ENCODE results near the gene RREB1. TPM values are rescaled to one million over a fixed set of nuclear protein-coding genes. Genes with fewer than 3 reads are reported as not detected.

Gene RREB1
- polyA plus RNA-seq, 1 donor from 2014 or later, result not detected

GRCh38 chr6:7180751-7181150 is 73.0 kb downstream of the RREB1 start:
- H4K20me1 ChIP-seq (ENCODE audit: insufficient read depth), result no peaks in the 10 kb centered on the region
- H3K9ac ChIP-seq (ENCODE audit: low read length), result no peak overlapping the region
- H3K27me3 ChIP-seq (ENCODE audit: insufficient read depth, low read depth, low read length), result no peaks in the 10 kb centered on the region
- no peaks in the 10 kb centered on the region for H3K9me2 ChIP-seq (ENCODE audit: insufficient read depth, low read length)
- TF ChIP-seq POLR2AphosphoS5 (IDR thresholded peaks at IDR 0.05) (no peak), EP300 (conservative IDR thresholded peaks at IDR 0.05; ENCODE audit: poor library complexity, severe bottlenecking) (no peak), RAD21 (conservative IDR thresholded peaks at IDR 0.05) (no peak), SMC3 (conservative IDR thresholded peaks at IDR 0.05; ENCODE audit: poor library complexity) (no peak), TAF1 (IDR thresholded peaks at IDR 0.05; ENCODE audit: low read depth) (no peak), EZH2 (IDR thresholded peaks at IDR 0.05; ENCODE audit: borderline replicate concordance, insufficient read depth, low read length, poor library complexity, severe bottlenecking) (no peak), MXI1 (conservative IDR thresholded peaks at IDR 0.05; ENCODE audit: poor library complexity, severe bottlenecking) (no peak), CTCF (IDR thresholded peaks at IDR 0.05; ENCODE audit: poor library complexity, severe bottlenecking) (no peak)
- TF ChIP-seq, protein P1, sequence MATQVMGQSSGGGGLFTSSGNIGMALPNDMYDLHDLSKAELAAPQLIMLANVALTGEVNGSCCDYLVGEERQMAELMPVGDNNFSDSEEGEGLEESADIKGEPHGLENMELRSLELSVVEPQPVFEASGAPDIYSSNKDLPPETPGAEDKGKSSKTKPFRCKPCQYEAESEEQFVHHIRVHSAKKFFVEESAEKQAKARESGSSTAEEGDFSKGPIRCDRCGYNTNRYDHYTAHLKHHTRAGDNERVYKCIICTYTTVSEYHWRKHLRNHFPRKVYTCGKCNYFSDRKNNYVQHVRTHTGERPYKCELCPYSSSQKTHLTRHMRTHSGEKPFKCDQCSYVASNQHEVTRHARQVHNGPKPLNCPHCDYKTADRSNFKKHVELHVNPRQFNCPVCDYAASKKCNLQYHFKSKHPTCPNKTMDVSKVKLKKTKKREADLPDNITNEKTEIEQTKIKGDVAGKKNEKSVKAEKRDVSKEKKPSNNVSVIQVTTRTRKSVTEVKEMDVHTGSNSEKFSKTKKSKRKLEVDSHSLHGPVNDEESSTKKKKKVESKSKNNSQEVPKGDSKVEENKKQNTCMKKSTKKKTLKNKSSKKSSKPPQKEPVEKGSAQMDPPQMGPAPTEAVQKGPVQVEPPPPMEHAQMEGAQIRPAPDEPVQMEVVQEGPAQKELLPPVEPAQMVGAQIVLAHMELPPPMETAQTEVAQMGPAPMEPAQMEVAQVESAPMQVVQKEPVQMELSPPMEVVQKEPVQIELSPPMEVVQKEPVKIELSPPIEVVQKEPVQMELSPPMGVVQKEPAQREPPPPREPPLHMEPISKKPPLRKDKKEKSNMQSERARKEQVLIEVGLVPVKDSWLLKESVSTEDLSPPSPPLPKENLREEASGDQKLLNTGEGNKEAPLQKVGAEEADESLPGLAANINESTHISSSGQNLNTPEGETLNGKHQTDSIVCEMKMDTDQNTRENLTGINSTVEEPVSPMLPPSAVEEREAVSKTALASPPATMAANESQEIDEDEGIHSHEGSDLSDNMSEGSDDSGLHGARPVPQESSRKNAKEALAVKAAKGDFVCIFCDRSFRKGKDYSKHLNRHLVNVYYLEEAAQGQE (IDR thresholded peaks at IDR 0.05; ENCODE audit: borderline replicate concordance), result no peak
- H3K36me3 ChIP-seq (ENCODE audit: insufficient read depth, low read length), result no peaks in the 10 kb centered on the region
- H2AFZ ChIP-seq (ENCODE audit: low read depth, low read length), result no peak overlapping the region
- H3K27ac ChIP-seq (ENCODE audit: low read length), result no peak overlapping the region
- no peaks in the 10 kb centered on the region for H3K9me3 ChIP-seq (ENCODE audit: low read length)
- no peak overlapping the region for H3K4me2 ChIP-seq (ENCODE audit: low read length)
- no peaks in the 10 kb centered on the region for H3F3A ChIP-seq (ENCODE audit: insufficient read depth, low read length, poor library complexity, severe bottlenecking)
- no peaks in the 10 kb centered on the region for H3K79me2 ChIP-seq (replicated peaks; ENCODE audit: insufficient read depth, low read length)
- no peak overlapping the region for H3K4me3 ChIP-seq (ENCODE audit: low read length)

DNA sequence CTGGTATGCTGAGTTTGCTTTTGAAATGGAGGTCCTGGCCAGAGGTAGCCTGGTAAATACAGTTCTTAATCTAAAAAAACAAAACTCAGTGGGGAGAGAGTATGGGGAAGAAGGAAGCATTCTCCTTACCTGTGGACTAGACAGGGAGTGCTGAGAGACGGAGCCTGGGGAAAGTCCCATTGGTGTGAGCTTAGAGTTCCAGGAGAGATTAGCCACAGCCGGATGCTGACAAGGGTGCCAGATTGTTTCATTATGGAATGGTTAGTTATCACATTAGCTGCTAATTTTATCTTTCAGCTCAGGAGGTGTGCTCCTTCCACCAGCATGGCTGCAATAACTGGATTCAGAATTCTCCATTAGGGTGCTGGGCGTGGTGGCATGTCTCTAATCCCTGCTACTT is 75.9 kb downstream of the RREB1 start:
- H4K20me1 ChIP-seq (ENCODE audit: insufficient read depth), result no peaks in the 10 kb centered on the region
- H3K27me3 ChIP-seq (ENCODE audit: insufficient read depth, low read depth, low read length), result no peaks in the 10 kb centered on the region
- no peak overlapping the region for H3K4me2 ChIP-seq (ENCODE audit: low read length)
- H3K9me3 ChIP-seq (ENCODE audit: low read length), result no peaks in the 10 kb centered on the region
- no peak overlapping the region for H3K27ac ChIP-seq (ENCODE audit: low read length)
- no peaks in the 10 kb centered on the region for H3K36me3 ChIP-seq (ENCODE audit: insufficient read depth, low read length)
- no peaks in the 10 kb centered on the region for H3K9me2 ChIP-seq (ENCODE audit: insufficient read depth, low read length)
- no peak overlapping the region for H2AFZ ChIP-seq (ENCODE audit: low read depth, low read length)
- TF ChIP-seq POLR2AphosphoS5 (IDR thresholded peaks at IDR 0.05), result no peak
- no peak for TF ChIP-seq RAD21 (conservative IDR thresholded peaks at IDR 0.05)
- TF ChIP-seq TAF1 (IDR thresholded peaks at IDR 0.05; ENCODE audit: low read depth), result no peak
- no peak for TF ChIP-seq SMC3 (conservative IDR thresholded peaks at IDR 0.05; ENCODE audit: poor library complexity)
- TF ChIP-seq, protein P1 (IDR thresholded peaks at IDR 0.05; ENCODE audit: borderline replicate concordance), result no peak
- no peak for TF ChIP-seq CTCF (IDR thresholded peaks at IDR 0.05; ENCODE audit: poor library complexity, severe bottlenecking)
- no peak for TF ChIP-seq EP300 (conservative IDR thresholded peaks at IDR 0.05; ENCODE audit: poor library complexity, severe bottlenecking)
- no peak for TF ChIP-seq MXI1 (conservative IDR thresholded peaks at IDR 0.05; ENCODE audit: poor library complexity, severe bottlenecking)
- TF ChIP-seq EZH2 (IDR thresholded peaks at IDR 0.05; ENCODE audit: borderline replicate concordance, insufficient read depth, low read length, poor library complexity, severe bottlenecking), result no peak
- no peaks in the 10 kb centered on the region for H3F3A ChIP-seq (ENCODE audit: insufficient read depth, low read length, poor library complexity, severe bottlenecking)
- H3K79me2 ChIP-seq (replicated peaks; ENCODE audit: insufficient read depth, low read length), result no peaks in the 10 kb centered on the region
- H3K9ac ChIP-seq (ENCODE audit: low read length), result no peak overlapping the region
- H3K4me3 ChIP-seq (ENCODE audit: low read length), result no peak overlapping the region
